C4-2B (cell line): ENCODE data around the gene DAZL.

ENCODE experiments used
- CTCF ChIP-seq: fragments of 450-650 bp; conservative IDR thresholded peaks from 2 replicates; pipeline ENCODE4 v1.5.1; 2017; ENCODE audit warnings: mild to moderate bottlenecking
- ZFX ChIP-seq: fragments of 450-650 bp; IDR thresholded peaks from 2 replicates; pipeline ENCODE4 v1.6.1; 2017

- no peak for TF ChIP-seq CTCF
- no peak for TF ChIP-seq ZFX
Observed at GRCh38 chr3:16551342-16551976, 53.8 kb downstream of the DAZL start.
